ENCODE measurements around the gene KLHL22.

DNA sequence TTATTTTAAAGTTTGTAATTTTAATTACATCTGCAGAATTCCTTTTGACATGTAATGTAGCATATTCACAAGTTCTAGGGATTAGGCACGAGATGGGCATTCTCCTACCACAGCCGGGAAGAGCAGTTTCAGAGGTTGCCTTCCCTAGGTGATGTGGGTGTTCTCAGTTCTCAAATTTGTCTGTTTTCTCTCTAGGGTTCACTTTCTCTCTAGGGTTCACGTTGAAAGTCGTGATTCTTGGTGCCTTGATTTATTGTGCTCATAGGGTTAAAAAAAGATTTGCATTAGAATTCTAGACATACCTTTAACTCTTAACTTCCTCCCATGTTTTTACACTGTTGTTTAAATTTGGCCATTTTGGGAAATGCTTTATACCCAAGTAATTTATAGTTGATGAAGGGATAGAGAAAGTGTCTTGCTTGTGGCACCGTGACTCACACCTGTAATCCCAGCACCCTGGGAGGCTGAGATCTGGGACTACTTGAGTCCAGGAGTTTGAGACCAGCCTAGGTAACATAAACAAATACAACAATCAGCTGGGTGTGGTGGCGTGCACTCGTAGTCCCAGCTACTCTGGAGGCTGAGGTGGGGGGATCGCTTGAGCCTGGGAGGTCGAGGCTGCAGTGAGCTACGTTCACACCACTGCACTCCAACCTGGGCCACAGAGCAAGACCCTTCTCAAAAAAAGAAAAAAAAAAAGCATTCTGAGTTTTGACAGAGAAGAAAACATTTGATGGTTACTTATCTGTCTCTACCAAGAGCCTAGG, 15.4 kb upstream of the KLHL22 start:
- TF ChIP-seq POLR2A (IDR thresholded peaks at IDR 0.05; ENCODE audit: low read depth, low read length) (no peak), JUN (IDR thresholded peaks at IDR 0.05; ENCODE audit: borderline replicate concordance, insufficient read depth, insufficient read length, low read depth) (no peak), POLR2AphosphoS5 (IDR thresholded peaks at IDR 0.05; ENCODE audit: insufficient read depth, low read depth, low read length) (no peak), EZH2 (IDR thresholded peaks at IDR 0.05; ENCODE audit: borderline replicate concordance, low read depth, low read length, severe bottlenecking) (no peak), MYC (IDR thresholded peaks at IDR 0.05; ENCODE audit: low read depth, low read length) (no peak)
- TF ChIP-seq, protein P1, sequence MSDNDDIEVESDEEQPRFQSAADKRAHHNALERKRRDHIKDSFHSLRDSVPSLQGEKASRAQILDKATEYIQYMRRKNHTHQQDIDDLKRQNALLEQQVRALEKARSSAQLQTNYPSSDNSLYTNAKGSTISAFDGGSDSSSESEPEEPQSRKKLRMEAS (IDR thresholded peaks at IDR 0.05; ENCODE audit: insufficient read depth, insufficient read length), result no peak
- TF ChIP-seq, protein P2, sequence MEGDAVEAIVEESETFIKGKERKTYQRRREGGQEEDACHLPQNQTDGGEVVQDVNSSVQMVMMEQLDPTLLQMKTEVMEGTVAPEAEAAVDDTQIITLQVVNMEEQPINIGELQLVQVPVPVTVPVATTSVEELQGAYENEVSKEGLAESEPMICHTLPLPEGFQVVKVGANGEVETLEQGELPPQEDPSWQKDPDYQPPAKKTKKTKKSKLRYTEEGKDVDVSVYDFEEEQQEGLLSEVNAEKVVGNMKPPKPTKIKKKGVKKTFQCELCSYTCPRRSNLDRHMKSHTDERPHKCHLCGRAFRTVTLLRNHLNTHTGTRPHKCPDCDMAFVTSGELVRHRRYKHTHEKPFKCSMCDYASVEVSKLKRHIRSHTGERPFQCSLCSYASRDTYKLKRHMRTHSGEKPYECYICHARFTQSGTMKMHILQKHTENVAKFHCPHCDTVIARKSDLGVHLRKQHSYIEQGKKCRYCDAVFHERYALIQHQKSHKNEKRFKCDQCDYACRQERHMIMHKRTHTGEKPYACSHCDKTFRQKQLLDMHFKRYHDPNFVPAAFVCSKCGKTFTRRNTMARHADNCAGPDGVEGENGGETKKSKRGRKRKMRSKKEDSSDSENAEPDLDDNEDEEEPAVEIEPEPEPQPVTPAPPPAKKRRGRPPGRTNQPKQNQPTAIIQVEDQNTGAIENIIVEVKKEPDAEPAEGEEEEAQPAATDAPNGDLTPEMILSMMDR (IDR thresholded peaks at IDR 0.05; ENCODE audit: extremely low read depth in 1 of 2, insufficient read depth in 1 of 2, low read depth in 1 of 2, low read length in 2 of 2), result no peak

All from endothelial cell of umbilical vein (primary cell).